ENCODE results near the gene ZNF277.

- TF ChIP-seq CTCF (IDR thresholded peaks at IDR 0.05; ENCODE audit: insufficient read depth, low read length, poor library complexity, severe bottlenecking), result no peak
- TF ChIP-seq EZH2phosphoT487 (conservative IDR thresholded peaks at IDR 0.05; ENCODE audit: low read length), result no peak
These were observed 32.3 kb upstream of the ZNF277 start for GRCh38 chr7:112174192-112174591.
